Stimulated activated CD4-positive, alpha-beta T cell treated with anti-CD3 and anti-CD28 coated beads, Interleukin-2, amount 100 ng/mL, for 24 hours (primary cell): ENCODE measurements around the gene DSCAM.

ENCODE experiments used
- DNase-seq, 2 donors: peaks; one replicate each; pipeline ENCODE4 v3.0.0-alpha.2; 2020

Gene DSCAM

GRCh38 chr21:40835184-40835694, 11.7 kb downstream of the DSCAM start:
- DNase-seq = no peak

- no peak for DNase-seq
Observed at GRCh38 chr21:40833184-40833583, 13.8 kb downstream of the DSCAM start.

- DNase-seq = no peak
Observed at GRCh38 chr21:40832316-40832715, 14.6 kb downstream of the DSCAM start.

- no peak for DNase-seq
Observed at GRCh38 chr21:40830836-40831235, 16.1 kb downstream of the DSCAM start.

GRCh38 chr21:40829791-40830190, 17.2 kb downstream of the DSCAM start:
- DNase-seq = no peak

GRCh38 chr21:40829308-40829707, 17.6 kb downstream of the DSCAM start:
- no peak for DNase-seq

GRCh38 chr21:40827509-40827908, 19.4 kb downstream of the DSCAM start:
- no peak for DNase-seq

GRCh38 chr21:40819071-40819900, 27.7 kb downstream of the DSCAM start:
- DNase-seq = no peak

- no peak for DNase-seq
Observed at GRCh38 chr21:40813918-40814317, 33.0 kb downstream of the DSCAM start.

GRCh38 chr21:40809673-40810197, 37.2 kb downstream of the DSCAM start:
- DNase-seq = no peak

GRCh38 chr21:40803101-40803500, 43.9 kb downstream of the DSCAM start:
- no peak for DNase-seq

- DNase-seq = no peak
Observed at GRCh38 chr21:40800126-40800525, 46.8 kb downstream of the DSCAM start.

- DNase-seq = no peak
Observed at GRCh38 chr21:40797891-40798290, 49.1 kb downstream of the DSCAM start.

- no peak for DNase-seq
Observed at GRCh38 chr21:40797410-40797809, 49.5 kb downstream of the DSCAM start.

GRCh38 chr21:40796464-40796863, 50.5 kb downstream of the DSCAM start:
- no peak for DNase-seq

- no peak for DNase-seq
Observed at GRCh38 chr21:40795313-40795712, 51.6 kb downstream of the DSCAM start.

GRCh38 chr21:40792691-40793456, 54.1 kb downstream of the DSCAM start:
- no peak for DNase-seq

- no peak for DNase-seq
Observed at GRCh38 chr21:40788635-40789034, 58.3 kb downstream of the DSCAM start.

- DNase-seq = no peak
Observed at GRCh38 chr21:40783404-40783803, 63.6 kb downstream of the DSCAM start.

GRCh38 chr21:40770435-40771055, 76.4 kb downstream of the DSCAM start:
- DNase-seq = no peak

GRCh38 chr21:40769231-40769630, 77.7 kb downstream of the DSCAM start:
- DNase-seq = no peak

GRCh38 chr21:40768056-40768455, 78.9 kb downstream of the DSCAM start:
- no peak for DNase-seq

- DNase-seq = no peak
Observed at GRCh38 chr21:40766381-40766780, 80.6 kb downstream of the DSCAM start.
